Measurements from ENCODE around the gene MPZL2. TPM values are rescaled to one million over a fixed set of nuclear protein-coding genes. Genes with fewer than 3 reads are reported as not detected.

MPZL2 gene
- total RNA-seq, 1 donor from 2014 or later: 24.2 TPM

DNA sequence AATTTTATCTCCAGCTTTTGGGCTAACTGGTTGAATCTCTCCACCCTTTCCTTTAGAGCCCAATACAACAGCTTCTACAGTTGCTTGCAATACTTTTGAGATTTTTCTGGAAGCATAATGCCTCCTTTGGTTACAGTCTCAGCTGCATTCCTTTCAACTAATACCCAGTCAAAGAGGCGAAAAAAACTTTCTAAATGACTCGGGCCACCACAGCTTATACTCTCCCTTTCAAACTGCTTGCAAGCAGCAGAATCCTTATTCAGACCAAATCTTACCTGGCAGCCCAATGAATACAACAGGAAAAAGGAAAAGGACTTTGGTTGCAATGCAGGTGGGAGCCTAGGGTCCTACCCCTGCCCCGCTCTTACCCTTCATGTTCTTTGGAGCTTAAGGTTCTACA, 55.1 kb downstream of the MPZL2 start:
- intact Hi-C loops (cut with DNase I): loop anchor here (10.0 kb wide), 1 partner anchor 276 kb away; no protein-coding TSS in a partner anchor
- DNase-seq (ENCODE audit: low spot score): no peak

DNA sequence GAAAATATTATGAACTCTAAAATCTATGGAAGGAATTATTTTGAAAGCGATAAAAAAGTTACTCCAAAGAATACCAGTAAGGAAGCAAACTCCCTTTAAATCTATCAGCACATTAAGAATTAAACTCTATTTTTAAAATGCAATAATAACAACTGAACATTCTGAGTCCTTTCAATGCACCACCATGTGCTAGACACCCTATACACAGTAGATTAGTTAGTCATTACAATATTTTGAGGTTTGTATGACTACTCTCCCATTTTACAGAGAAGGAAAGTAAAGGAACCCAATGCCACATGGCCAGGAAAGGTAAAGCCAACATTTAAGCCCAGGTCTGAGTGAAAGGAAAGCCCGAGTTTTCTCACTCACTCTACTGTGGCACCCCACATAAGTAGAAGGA, 57.0 kb downstream of the MPZL2 start:
- intact Hi-C loops (cut with DNase I): loop anchor here (10.0 kb wide), 1 partner anchor 278 kb away; no protein-coding TSS in a partner anchor
- no peak for DNase-seq (ENCODE audit: low spot score)

DNA sequence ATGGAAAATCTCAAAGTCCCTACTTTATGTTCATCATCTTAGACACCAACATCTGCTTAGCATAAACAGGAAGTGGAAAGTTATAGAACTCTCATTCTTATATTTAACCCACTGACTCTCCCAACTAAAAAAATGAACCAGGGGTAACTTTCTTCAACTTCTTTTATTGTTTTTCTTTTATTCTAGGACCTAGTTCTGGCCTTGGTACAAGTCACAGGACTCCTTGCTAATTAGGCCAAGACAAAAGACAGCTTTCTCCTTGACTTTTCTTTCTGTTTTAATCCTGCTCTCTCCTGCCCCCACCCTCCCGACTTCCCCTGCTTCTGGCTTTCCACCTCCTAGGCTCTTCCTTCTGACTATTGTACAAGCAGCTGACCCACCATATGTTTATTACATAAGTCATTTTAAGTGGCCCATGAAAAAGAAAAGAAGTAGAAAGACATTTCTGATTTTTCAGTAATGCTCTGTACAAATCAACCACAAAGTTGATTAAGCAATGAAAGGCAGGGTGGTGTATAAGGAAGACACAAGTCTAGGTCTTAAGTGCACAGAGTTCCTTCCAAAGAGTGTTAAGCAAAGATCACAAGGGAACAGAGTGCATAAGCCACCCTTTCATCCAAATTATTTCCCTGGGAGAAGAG, 57.6 kb downstream of the MPZL2 start:
- intact Hi-C loops (cut with DNase I): loop anchor here (10.0 kb wide), 1 partner anchor 278 kb away; no protein-coding TSS in a partner anchor
- DNase-seq (ENCODE audit: low spot score): no peak

DNA sequence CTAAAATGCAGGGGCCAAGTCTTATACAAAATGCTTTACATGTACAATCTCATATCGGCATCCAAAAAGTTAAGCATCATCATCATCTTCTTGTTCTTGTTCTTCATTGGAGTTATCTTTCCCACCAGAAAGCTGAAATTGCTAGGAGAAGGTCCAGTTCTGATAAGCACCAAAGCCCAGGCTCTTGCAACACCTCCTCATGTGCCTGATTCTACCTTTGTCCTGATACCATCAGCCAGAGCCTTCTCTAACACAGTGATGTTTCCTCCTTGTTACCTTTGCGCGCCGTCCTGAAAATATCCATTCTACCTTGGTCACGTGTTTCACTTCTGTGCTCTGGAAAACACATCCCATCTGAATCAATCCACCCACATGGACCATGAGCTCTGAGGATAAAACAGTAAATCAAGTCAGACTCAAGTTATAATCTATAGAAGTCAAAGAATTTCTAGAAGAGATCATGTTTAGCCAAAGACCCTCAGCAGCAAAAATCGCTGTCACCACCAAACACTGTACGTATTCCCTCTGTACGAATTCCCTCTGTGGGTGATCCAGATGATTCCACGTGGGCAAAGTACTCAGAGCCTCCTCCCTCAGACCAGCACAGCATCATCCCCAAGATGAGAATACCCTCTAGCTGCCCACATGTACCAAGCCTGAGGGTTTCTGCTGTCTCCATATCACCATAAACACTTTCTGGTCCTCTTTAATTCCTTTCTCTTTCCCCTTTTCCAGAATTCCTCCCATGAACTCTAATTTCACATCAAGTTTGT, 58.3 kb downstream of the MPZL2 start:
- DNase-seq (ENCODE audit: low spot score): no peak
- intact Hi-C loops (cut with DNase I): loop anchor here (10.0 kb wide), 1 partner anchor 279 kb away; no protein-coding TSS in a partner anchor

Other genes starting within 250 kb of the MPZL2 start
- 0.32 TPM for gene TMPRSS4, start 187.2 kb downstream of the MPZL2 start, total RNA-seq
- not detected for gene SMIM35, start 177.3 kb downstream of the MPZL2 start, total RNA-seq
- 17.0 TPM for gene SCN4B, start 111.5 kb downstream of the MPZL2 start, total RNA-seq
- 20.0 TPM for gene SCN2B, start 87.7 kb downstream of the MPZL2 start, total RNA-seq
- gene JAML, start 39.3 kb downstream of the MPZL2 start, total RNA-seq: 5.4 TPM
- 3.8 TPM for gene MPZL3, start 11.9 kb downstream of the MPZL2 start, total RNA-seq
- gene CD3E, start 40.4 kb upstream of the MPZL2 start, total RNA-seq: 0.48 TPM
- gene CD3D, start 78.4 kb upstream of the MPZL2 start, total RNA-seq: 0.62 TPM
- gene CD3G, start 80.0 kb upstream of the MPZL2 start, total RNA-seq: 0.24 TPM
- gene UBE4A, start 95.3 kb upstream of the MPZL2 start, total RNA-seq: 38.3 TPM
- 600 TPM for gene ATP5MG, start 137.3 kb upstream of the MPZL2 start, total RNA-seq
- gene KMT2A, start 172.2 kb upstream of the MPZL2 start, total RNA-seq: 41.4 TPM

Data from cardiac septum (tissue), 1 donor.